HepG2 (cell line): ENCODE measurements around the gene CAB39.

Experiments used
- CBX5 ChIP-seq: sonication (generic); formaldehyde crosslinking; IDR thresholded peaks from 2 replicates; pipeline ENCODE4 v1.4.0; 2020; ENCODE audit warnings: missing genetic modification reagents, borderline replicate concordance
- SIX1 ChIP-seq: sonication (generic); formaldehyde crosslinking; IDR thresholded peaks from 2 replicates; pipeline ENCODE4 v1.4.0; 2020; ENCODE audit warnings: missing genetic modification reagents, borderline replicate concordance

- TF ChIP-seq CBX5 (CRISPR knock-in tag) (no peak), SIX1 (CRISPR knock-in tag) (no peak)
Measured at GRCh38 chr2:230815088-230815487, 102.4 kb downstream of the CAB39 start.
